ENCODE measurements around the gene VSX1.

The VSX1 gene

GRCh38 chr20:25100914-25101313 lies 19.0 kb upstream of the VSX1 start:
- TF ChIP-seq, protein P1, sequence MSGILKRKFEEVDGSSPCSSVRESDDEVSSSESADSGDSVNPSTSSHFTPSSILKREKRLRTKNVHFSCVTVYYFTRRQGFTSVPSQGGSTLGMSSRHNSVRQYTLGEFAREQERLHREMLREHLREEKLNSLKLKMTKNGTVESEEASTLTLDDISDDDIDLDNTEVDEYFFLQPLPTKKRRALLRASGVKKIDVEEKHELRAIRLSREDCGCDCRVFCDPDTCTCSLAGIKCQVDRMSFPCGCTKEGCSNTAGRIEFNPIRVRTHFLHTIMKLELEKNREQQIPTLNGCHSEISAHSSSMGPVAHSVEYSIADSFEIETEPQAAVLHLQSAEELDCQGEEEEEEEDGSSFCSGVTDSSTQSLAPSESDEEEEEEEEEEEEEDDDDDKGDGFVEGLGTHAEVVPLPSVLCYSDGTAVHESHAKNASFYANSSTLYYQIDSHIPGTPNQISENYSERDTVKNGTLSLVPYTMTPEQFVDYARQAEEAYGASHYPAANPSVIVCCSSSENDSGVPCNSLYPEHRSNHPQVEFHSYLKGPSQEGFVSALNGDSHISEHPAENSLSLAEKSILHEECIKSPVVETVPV (CRISPR knock-in tag; IDR thresholded peaks at IDR 0.05) = no peak
- no peak for TF ChIP-seq RARB (CRISPR knock-in tag; IDR thresholded peaks at IDR 0.05)
- TF ChIP-seq PATZ1 (CRISPR knock-in tag; IDR thresholded peaks at IDR 0.05; ENCODE audit: borderline replicate concordance) = no peak
- TF ChIP-seq TOX (CRISPR knock-in tag; IDR thresholded peaks at IDR 0.05; ENCODE audit: borderline replicate concordance) = no peak
- no peak for TF ChIP-seq SNAI2 (CRISPR knock-in tag; IDR thresholded peaks at IDR 0.05)
- no peak for TF ChIP-seq ZNF70 (CRISPR knock-in tag; IDR thresholded peaks at IDR 0.05)
- TF ChIP-seq ZNF565 (CRISPR knock-in tag; conservative IDR thresholded peaks at IDR 0.05; ENCODE audit: low read depth) = no peak
- TF ChIP-seq, protein P2, sequence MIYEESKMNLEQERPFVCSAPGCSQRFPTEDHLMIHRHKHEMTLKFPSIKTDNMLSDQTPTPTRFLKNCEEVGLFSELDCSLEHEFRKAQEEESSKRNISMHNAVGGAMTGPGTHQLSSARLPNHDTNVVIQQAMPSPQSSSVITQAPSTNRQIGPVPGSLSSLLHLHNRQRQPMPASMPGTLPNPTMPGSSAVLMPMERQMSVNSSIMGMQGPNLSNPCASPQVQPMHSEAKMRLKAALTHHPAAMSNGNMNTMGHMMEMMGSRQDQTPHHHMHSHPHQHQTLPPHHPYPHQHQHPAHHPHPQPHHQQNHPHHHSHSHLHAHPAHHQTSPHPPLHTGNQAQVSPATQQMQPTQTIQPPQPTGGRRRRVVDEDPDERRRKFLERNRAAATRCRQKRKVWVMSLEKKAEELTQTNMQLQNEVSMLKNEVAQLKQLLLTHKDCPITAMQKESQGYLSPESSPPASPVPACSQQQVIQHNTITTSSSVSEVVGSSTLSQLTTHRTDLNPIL (CRISPR knock-in tag; IDR thresholded peaks at IDR 0.05; ENCODE audit: low read depth) = no peak
- no peak for TF ChIP-seq ARNTL (CRISPR knock-in tag; IDR thresholded peaks at IDR 0.05; ENCODE audit: borderline replicate concordance, low read depth)
- TF ChIP-seq, protein P3, sequence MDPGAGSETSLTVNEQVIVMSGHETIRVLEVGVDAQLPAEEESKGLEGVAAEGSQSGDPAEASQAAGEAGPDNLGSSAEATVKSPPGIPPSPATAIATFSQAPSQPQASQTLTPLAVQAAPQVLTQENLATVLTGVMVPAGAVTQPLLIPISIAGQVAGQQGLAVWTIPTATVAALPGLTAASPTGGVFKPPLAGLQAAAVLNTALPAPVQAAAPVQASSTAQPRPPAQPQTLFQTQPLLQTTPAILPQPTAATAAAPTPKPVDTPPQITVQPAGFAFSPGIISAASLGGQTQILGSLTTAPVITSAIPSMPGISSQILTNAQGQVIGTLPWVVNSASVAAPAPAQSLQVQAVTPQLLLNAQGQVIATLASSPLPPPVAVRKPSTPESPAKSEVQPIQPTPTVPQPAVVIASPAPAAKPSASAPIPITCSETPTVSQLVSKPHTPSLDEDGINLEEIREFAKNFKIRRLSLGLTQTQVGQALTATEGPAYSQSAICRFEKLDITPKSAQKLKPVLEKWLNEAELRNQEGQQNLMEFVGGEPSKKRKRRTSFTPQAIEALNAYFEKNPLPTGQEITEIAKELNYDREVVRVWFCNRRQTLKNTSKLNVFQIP (CRISPR knock-in tag; IDR thresholded peaks at IDR 0.05; ENCODE audit: borderline replicate concordance, low read depth) = no peak
- no peak for TF ChIP-seq TCF4 (CRISPR knock-in tag; IDR thresholded peaks at IDR 0.05; ENCODE audit: borderline replicate concordance)
- ATAC-seq = no peak

- ATAC-seq = no peak
- no peak for TF ChIP-seq ZNF565 (CRISPR knock-in tag; conservative IDR thresholded peaks at IDR 0.05; ENCODE audit: low read depth)
- no peak for TF ChIP-seq ZFP3 (CRISPR knock-in tag; IDR thresholded peaks at IDR 0.05)
- no peak for TF ChIP-seq TOX (CRISPR knock-in tag; IDR thresholded peaks at IDR 0.05; ENCODE audit: borderline replicate concordance)
- TF ChIP-seq ZC3H10 (CRISPR knock-in tag; IDR thresholded peaks at IDR 0.05) = no peak
- no peak for TF ChIP-seq SNAI2 (CRISPR knock-in tag; IDR thresholded peaks at IDR 0.05)
- TF ChIP-seq ARNTL (CRISPR knock-in tag; IDR thresholded peaks at IDR 0.05; ENCODE audit: borderline replicate concordance, low read depth) = no peak
- TF ChIP-seq ZFP30 (CRISPR knock-in tag; IDR thresholded peaks at IDR 0.05) = no peak
- no peak for TF ChIP-seq BACH2 (CRISPR knock-in tag; IDR thresholded peaks at IDR 0.05; ENCODE audit: borderline replicate concordance)
- TF ChIP-seq OSR1 (CRISPR knock-in tag; IDR thresholded peaks at IDR 0.05) = no peak
- TF ChIP-seq PATZ1 (CRISPR knock-in tag; IDR thresholded peaks at IDR 0.05; ENCODE audit: borderline replicate concordance) = no peak
- TF ChIP-seq PPARA (CRISPR knock-in tag; IDR thresholded peaks at IDR 0.05; ENCODE audit: borderline replicate concordance) = no peak
- TF ChIP-seq, protein P1 (CRISPR knock-in tag; IDR thresholded peaks at IDR 0.05) = no peak
- no peak for TF ChIP-seq ZNF70 (CRISPR knock-in tag; IDR thresholded peaks at IDR 0.05)
- no peak for TF ChIP-seq RARB (CRISPR knock-in tag; IDR thresholded peaks at IDR 0.05)
- no peak for TF ChIP-seq ZNF8 (CRISPR knock-in tag; IDR thresholded peaks at IDR 0.05)
- no peak for TF ChIP-seq CSDC2 (CRISPR knock-in tag; IDR thresholded peaks at IDR 0.05)
- TF ChIP-seq, protein P2 (CRISPR knock-in tag; IDR thresholded peaks at IDR 0.05; ENCODE audit: low read depth) = no peak
- no peak for TF ChIP-seq TCF4 (CRISPR knock-in tag; IDR thresholded peaks at IDR 0.05; ENCODE audit: borderline replicate concordance)
These were observed 17.7 kb upstream of the VSX1 start for GRCh38 chr20:25099601-25100140.

Measured in SK-N-SH treated with all-trans-retinoic acid at 6 μM for 48 hours (cell line).